ENCODE measurements around the gene MUC6.

MUC6 gene

GRCh38 chr11:1035577-1036283 lies 788 bp downstream of the MUC6 start:
- no peak for DNase-seq

- DNase-seq, result no peak
Measured at GRCh38 chr11:1034456-1035295, 1.8 kb downstream of the MUC6 start.

GRCh38 chr11:1034001-1034400 lies 2.5 kb downstream of the MUC6 start:
- DNase-seq, result no peak

- no peak for DNase-seq
Measured at GRCh38 chr11:1033016-1033798, 3.3 kb downstream of the MUC6 start.

- no peak for DNase-seq
Measured at GRCh38 chr11:1032310-1032891, 4.1 kb downstream of the MUC6 start.

GRCh38 chr11:1031121-1031899 lies 5.2 kb downstream of the MUC6 start:
- no peak for DNase-seq

- DNase-seq, result no peak
Measured at GRCh38 chr11:1030556-1030955, 6.0 kb downstream of the MUC6 start.

GRCh38 chr11:1030086-1030485 lies 6.4 kb downstream of the MUC6 start:
- no peak for DNase-seq

- DNase-seq, result no peak
Measured at GRCh38 chr11:1029654-1030053, 6.9 kb downstream of the MUC6 start.

- DNase-seq, result no peak
Measured at GRCh38 chr11:1029051-1029450, 7.5 kb downstream of the MUC6 start.

GRCh38 chr11:1028616-1029015 lies 7.9 kb downstream of the MUC6 start:
- no peak for DNase-seq

- DNase-seq, result no peak
Measured at GRCh38 chr11:1028291-1028540, 8.3 kb downstream of the MUC6 start.

- no peak for DNase-seq
Measured at GRCh38 chr11:1027483-1028290, 8.8 kb downstream of the MUC6 start.

- DNase-seq, result no peak
Measured at GRCh38 chr11:1026641-1027482, 9.7 kb downstream of the MUC6 start.

GRCh38 chr11:1026163-1026450 lies 10.4 kb downstream of the MUC6 start:
- no peak for DNase-seq

- DNase-seq, result no peak
Measured at GRCh38 chr11:1025410-1026162, 10.9 kb downstream of the MUC6 start.

GRCh38 chr11:1024597-1025409 lies 11.7 kb downstream of the MUC6 start:
- no peak for DNase-seq

GRCh38 chr11:1023811-1024596 lies 12.5 kb downstream of the MUC6 start:
- no peak for DNase-seq

Measured in inflammatory macrophage treated with lipopolysaccharide for 1 hour (primary cell).